GM21723 (cell line): ENCODE data around the gene SORBS1.
"Not testable (repeated sequence)": the region's sequence is repeated elsewhere in the genome, so short reads cannot be mapped to it uniquely, and the experiment has no call there.

Source experiments
- ATAC-seq: cut with Tn5 transposase; IDR thresholded peaks from one replicate; pipeline ENCODE4 v1.9.1; 2021; ENCODE audit warnings: mild to moderate bottlenecking, moderate library complexity; ENCODE audit not compliant: unreplicated experiment

Gene SORBS1

GRCh38 chr10:95356190-95356955 is 204.8 kb downstream of the SORBS1 start:
- ATAC-seq = no peak

DNA sequence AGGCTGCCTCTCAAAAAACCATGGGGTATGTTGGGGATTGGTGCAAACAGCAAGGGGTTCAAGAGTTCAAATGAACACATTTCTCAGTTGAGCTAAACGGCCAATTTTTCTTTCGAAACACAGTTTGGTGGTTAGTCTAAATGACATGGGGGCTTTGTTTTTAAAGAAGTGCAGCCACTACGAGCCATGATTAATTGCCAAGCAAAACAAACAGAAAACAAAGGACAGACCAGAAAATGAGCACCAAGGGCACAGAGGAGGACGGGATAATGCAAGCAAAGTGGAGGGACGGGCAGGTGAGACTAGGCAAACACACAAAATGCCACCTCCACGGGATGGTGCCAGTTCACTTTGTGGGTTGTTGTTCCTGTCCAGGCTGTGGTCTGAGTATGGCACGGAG is 205.9 kb downstream of the SORBS1 start:
- no peak for ATAC-seq

GRCh38 chr10:95354110-95354509 is 207.1 kb downstream of the SORBS1 start:
- ATAC-seq = no peak

- ATAC-seq = no peak
These were observed 208.0 kb downstream of the SORBS1 start for GRCh38 chr10:95353123-95353522.

- ATAC-seq = no peak
These were observed 208.5 kb downstream of the SORBS1 start for GRCh38 chr10:95352684-95353083.

GRCh38 chr10:95350830-95351228 is 210.3 kb downstream of the SORBS1 start:
- no peak for ATAC-seq

- ATAC-seq = no peak
These were observed 210.8 kb downstream of the SORBS1 start for GRCh38 chr10:95350219-95350829.

DNA sequence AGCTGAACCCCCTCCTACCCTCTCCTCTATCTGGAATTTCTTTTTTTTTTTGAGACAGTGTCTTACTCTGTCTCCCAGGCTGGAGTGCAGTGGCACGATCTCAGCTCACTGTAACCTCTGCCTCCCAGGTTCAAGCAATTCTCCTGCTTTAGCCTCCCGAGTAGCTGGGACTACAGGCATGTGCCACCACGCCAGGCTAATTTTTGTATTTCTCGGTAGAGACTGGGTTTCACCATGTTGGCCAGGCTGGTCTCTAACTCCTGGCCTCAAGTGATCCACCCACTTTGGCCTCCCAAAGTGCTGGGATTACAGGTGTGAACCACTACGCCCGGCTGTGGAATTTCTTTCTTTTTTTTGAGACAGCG is 213.8 kb downstream of the SORBS1 start:
- not testable (repeated sequence) for ATAC-seq

- no peak for ATAC-seq
These were observed 214.3 kb downstream of the SORBS1 start for GRCh38 chr10:95346715-95347401.

DNA sequence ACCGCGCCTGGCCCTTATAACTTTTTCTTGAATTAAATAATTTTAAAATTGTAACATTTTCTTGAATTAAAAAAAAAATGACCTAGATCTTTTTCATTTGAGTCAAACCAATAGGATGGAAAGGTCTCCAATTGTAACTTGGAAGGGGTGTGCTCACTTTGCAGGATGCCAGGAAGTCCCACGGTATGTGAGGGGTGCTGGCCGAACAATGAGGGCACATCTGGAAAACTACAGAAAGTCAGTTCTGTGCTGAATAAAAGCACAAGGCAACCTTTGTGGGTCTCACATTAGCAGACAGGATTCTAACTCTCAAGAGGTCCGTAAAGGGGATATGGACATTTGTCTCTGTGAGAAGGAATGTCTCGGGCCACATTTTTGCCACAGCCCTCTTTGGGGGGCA is 217.6 kb downstream of the SORBS1 start:
- no peak for ATAC-seq

- no peak for ATAC-seq
These were observed 219.4 kb downstream of the SORBS1 start for GRCh38 chr10:95341716-95342130.

DNA sequence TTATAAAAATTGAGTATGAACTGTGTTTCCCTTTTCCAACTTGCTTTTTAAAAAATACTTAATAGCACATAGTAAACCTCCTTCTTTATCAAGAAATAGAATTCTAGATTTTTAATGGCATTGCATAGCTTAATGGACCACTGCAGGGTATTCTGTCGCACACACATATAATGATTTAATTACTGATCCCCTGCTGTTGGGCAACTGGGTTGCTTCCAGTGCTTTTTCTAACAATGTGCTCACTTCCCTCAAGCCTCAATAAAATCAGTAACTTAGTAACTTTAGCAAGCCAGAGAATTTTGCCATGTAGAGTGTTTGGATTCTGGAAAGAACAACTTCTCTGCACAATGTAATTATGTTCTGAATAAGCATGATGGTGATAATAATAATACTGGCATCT is 221.3 kb downstream of the SORBS1 start:
- no peak for ATAC-seq

GRCh38 chr10:95337423-95338160 is 223.6 kb downstream of the SORBS1 start:
- ATAC-seq = no peak

GRCh38 chr10:95336702-95337101 is 224.5 kb downstream of the SORBS1 start:
- ATAC-seq = no peak

GRCh38 chr10:95335933-95336699 is 225.1 kb downstream of the SORBS1 start:
- ATAC-seq = no peak

DNA sequence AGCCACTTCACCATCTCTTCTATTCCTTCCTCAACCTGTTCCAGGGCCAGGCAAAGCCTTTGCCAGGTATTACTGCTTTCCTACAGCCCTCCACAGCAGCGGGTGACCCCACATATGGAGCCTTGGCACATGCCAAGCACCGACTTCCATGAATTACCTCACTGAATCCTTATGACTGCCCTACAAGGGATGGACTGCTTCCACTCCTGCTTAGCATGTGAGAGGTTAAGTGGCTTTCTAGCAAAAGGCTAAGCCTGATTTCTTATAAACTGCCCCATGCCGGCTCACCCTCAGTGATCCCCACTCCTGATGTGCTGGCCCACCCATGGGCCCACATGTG is 226.4 kb downstream of the SORBS1 start:
- no peak for ATAC-seq

GRCh38 chr10:95333997-95334804 is 227.0 kb downstream of the SORBS1 start:
- ATAC-seq = no peak

- no peak for ATAC-seq
These were observed 228.4 kb downstream of the SORBS1 start for GRCh38 chr10:95332666-95333249.

- no peak for ATAC-seq
These were observed 229.5 kb downstream of the SORBS1 start for GRCh38 chr10:95331596-95332130.
